Panc1 (cell line): ENCODE measurements around the gene NFIC.

Source experiments
- CTCF ChIP-seq: fragments of 450-650 bp; IDR thresholded peaks from 2 replicates; pipeline ENCODE4 v1.5.1; 2017; ENCODE audit warnings: mild to moderate bottlenecking
- POLR2AphosphoS5 ChIP-seq: IDR thresholded peaks from 2 replicates; pipeline ENCODE4 v1.6.1; 2012; ENCODE audit warnings: mild to moderate bottlenecking, low read depth, low read length, moderate library complexity
- SIN3A ChIP-seq: IDR thresholded peaks from 2 replicates; pipeline ENCODE4 v1.6.1; 2012; ENCODE audit warnings: low read depth, mild to moderate bottlenecking, low read length, moderate library complexity, borderline replicate concordance; ENCODE audit not compliant: insufficient read depth
- TF ChIP-seq, protein P1 (sequence below), 2 experiments: IDR thresholded peaks; 2 replicates each; pipeline ENCODE4 v1.6.1; 2011 to 2012; ENCODE audit warnings: low read depth in 2 of 2, control low read depth in 1 of 2, low read length in 1 of 2, mild to moderate bottlenecking in 1 of 2, moderate library complexity in 1 of 2; ENCODE audit not compliant: insufficient read depth in 1 of 2

GRCh38 chr19:3480383-3481091 lies 114.2 kb downstream of the NFIC start, which contains the start of gene SMIM24:
- TF ChIP-seq CTCF, result no peak
- TF ChIP-seq, protein P1, sequence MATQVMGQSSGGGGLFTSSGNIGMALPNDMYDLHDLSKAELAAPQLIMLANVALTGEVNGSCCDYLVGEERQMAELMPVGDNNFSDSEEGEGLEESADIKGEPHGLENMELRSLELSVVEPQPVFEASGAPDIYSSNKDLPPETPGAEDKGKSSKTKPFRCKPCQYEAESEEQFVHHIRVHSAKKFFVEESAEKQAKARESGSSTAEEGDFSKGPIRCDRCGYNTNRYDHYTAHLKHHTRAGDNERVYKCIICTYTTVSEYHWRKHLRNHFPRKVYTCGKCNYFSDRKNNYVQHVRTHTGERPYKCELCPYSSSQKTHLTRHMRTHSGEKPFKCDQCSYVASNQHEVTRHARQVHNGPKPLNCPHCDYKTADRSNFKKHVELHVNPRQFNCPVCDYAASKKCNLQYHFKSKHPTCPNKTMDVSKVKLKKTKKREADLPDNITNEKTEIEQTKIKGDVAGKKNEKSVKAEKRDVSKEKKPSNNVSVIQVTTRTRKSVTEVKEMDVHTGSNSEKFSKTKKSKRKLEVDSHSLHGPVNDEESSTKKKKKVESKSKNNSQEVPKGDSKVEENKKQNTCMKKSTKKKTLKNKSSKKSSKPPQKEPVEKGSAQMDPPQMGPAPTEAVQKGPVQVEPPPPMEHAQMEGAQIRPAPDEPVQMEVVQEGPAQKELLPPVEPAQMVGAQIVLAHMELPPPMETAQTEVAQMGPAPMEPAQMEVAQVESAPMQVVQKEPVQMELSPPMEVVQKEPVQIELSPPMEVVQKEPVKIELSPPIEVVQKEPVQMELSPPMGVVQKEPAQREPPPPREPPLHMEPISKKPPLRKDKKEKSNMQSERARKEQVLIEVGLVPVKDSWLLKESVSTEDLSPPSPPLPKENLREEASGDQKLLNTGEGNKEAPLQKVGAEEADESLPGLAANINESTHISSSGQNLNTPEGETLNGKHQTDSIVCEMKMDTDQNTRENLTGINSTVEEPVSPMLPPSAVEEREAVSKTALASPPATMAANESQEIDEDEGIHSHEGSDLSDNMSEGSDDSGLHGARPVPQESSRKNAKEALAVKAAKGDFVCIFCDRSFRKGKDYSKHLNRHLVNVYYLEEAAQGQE (IDR thresholded peaks at IDR 0.05; ENCODE audit: insufficient read depth in 1 of 2, low read depth in 2 of 2, low read length in 1 of 2), result no peak
- TF ChIP-seq POLR2AphosphoS5, result no peak
- no peak for TF ChIP-seq SIN3A
